T-helper 9 cell (primary cell): ENCODE measurements around the gene RFX7.

Experiments
- DNase-seq: peaks from one replicate; pipeline ENCODE4 v3.0.0-alpha.2; 2020

RFX7 gene

GRCh38 chr15:56042982-56043980, 200.4 kb downstream of the RFX7 start:
- DNase-seq = peak; percentile 33

GRCh38 chr15:56042498-56042897, 201.2 kb downstream of the RFX7 start:
- DNase-seq = no peak

- no peak for DNase-seq
These were observed 201.6 kb downstream of the RFX7 start for GRCh38 chr15:56042031-56042430.

- no peak for DNase-seq
These were observed 203.3 kb downstream of the RFX7 start for GRCh38 chr15:56040081-56041035.

- no peak for DNase-seq
These were observed 205.0 kb downstream of the RFX7 start for GRCh38 chr15:56038707-56039106.

- no peak for DNase-seq
These were observed 205.7 kb downstream of the RFX7 start for GRCh38 chr15:56038015-56038414.
